Rectal smooth muscle tissue (tissue), 1 donor: ENCODE data around the gene CCDC127.

ENCODE experiments used
- H3K27ac ChIP-seq: one replicate; pipeline ENCODE4 v1.7.0; 2013; ENCODE audit warnings: low read depth, low read length, inconsistent platforms
- H3K27me3 ChIP-seq: one replicate; pipeline ENCODE4 v1.7.0; 2013; ENCODE audit warnings: low read length; ENCODE audit not compliant: control insufficient read depth, insufficient read depth
- H3K36me3 ChIP-seq: one replicate; pipeline ENCODE4 v1.7.0; 2013; ENCODE audit warnings: low read length; ENCODE audit not compliant: control insufficient read depth, insufficient read depth
- H3K4me1 ChIP-seq: one replicate; pipeline ENCODE4 v1.7.0; 2013; ENCODE audit warnings: low read length; ENCODE audit not compliant: control insufficient read depth, insufficient read depth
- H3K4me3 ChIP-seq: one replicate; pipeline ENCODE4 v1.7.0; 2013; ENCODE audit warnings: low read length
- H3K9ac ChIP-seq: one replicate; pipeline ENCODE4 v1.7.0; 2013; ENCODE audit warnings: low read length

CCDC127 gene

GRCh38 chr5:180286-180918 is 37.6 kb downstream of the CCDC127 start:
- Histone ChIP-seq H3K4me1 (no peaks in the 10 kb centered on the region), H3K9ac (no peak overlapping the region), H3K4me3 (no peak overlapping the region), H3K36me3 (no peaks in the 10 kb centered on the region), H3K27me3 (no peaks in the 10 kb centered on the region), H3K27ac (no peak overlapping the region)

- no peaks in the 10 kb centered on the region for H3K36me3 ChIP-seq
- H3K27me3 ChIP-seq = no peaks in the 10 kb centered on the region
- no peaks in the 10 kb centered on the region for H3K4me1 ChIP-seq
- H3K4me3 ChIP-seq = no peak overlapping the region
- H3K9ac ChIP-seq = no peak overlapping the region
- no peak overlapping the region for H3K27ac ChIP-seq
Measured at GRCh38 chr5:179401-179800, 38.6 kb downstream of the CCDC127 start.

GRCh38 chr5:178110-178509 is 39.8 kb downstream of the CCDC127 start:
- Histone ChIP-seq H3K4me3 (no peak overlapping the region), H3K27ac (no peak overlapping the region), H3K9ac (no peak overlapping the region), H3K27me3 (no peaks in the 10 kb centered on the region), H3K4me1 (no peaks in the 10 kb centered on the region), H3K36me3 (no peaks in the 10 kb centered on the region)

- no peaks in the 10 kb centered on the region for H3K4me1 ChIP-seq
- H3K36me3 ChIP-seq = no peaks in the 10 kb centered on the region
- H3K4me3 ChIP-seq = no peak overlapping the region
- no peak overlapping the region for H3K9ac ChIP-seq
- H3K27me3 ChIP-seq = no peaks in the 10 kb centered on the region
- no peak overlapping the region for H3K27ac ChIP-seq
Measured at GRCh38 chr5:176296-176823, 41.6 kb downstream of the CCDC127 start.

- Histone ChIP-seq H3K36me3 (no peaks in the 10 kb centered on the region), H3K27me3 (no peaks in the 10 kb centered on the region), H3K27ac (no peak overlapping the region), H3K9ac (no peak overlapping the region), H3K4me1 (no peaks in the 10 kb centered on the region), H3K4me3 (no peak overlapping the region)
Measured at GRCh38 chr5:174876-175465, 43.0 kb downstream of the CCDC127 start.

GRCh38 chr5:174291-174600 is 43.7 kb downstream of the CCDC127 start:
- no peaks in the 10 kb centered on the region for H3K4me1 ChIP-seq
- H3K27me3 ChIP-seq = no peaks in the 10 kb centered on the region
- H3K9ac ChIP-seq = no peak overlapping the region
- H3K4me3 ChIP-seq = no peak overlapping the region
- H3K27ac ChIP-seq = no peak overlapping the region
- no peaks in the 10 kb centered on the region for H3K36me3 ChIP-seq

- no peaks in the 10 kb centered on the region for H3K27me3 ChIP-seq
- H3K9ac ChIP-seq = no peak overlapping the region
- H3K36me3 ChIP-seq = no peaks in the 10 kb centered on the region
Measured at GRCh38 chr5:173392-174290, 44.3 kb downstream of the CCDC127 start.

GRCh38 chr5:172841-173251 is 45.1 kb downstream of the CCDC127 start:
- Histone ChIP-seq H3K9ac (no peak overlapping the region), H3K36me3 (no peaks in the 10 kb centered on the region), H3K27me3 (no peaks in the 10 kb centered on the region), H3K4me1 (no peaks in the 10 kb centered on the region), H3K27ac (no peak overlapping the region), H3K4me3 (no peak overlapping the region)

More at GRCh38 chr5:173392-174290, 44.3 kb downstream of the CCDC127 start:
- Histone ChIP-seq H3K4me3 (no peak overlapping the region), H3K4me1 (no peaks in the 10 kb centered on the region), H3K27ac (no peak overlapping the region)

GRCh38 chr5:172421-172820 is 45.5 kb downstream of the CCDC127 start:
- Histone ChIP-seq H3K36me3 (no peaks in the 10 kb centered on the region), H3K4me3 (no peak overlapping the region), H3K9ac (no peak overlapping the region), H3K4me1 (no peaks in the 10 kb centered on the region), H3K27me3 (no peaks in the 10 kb centered on the region), H3K27ac (no peak overlapping the region)

- no peak overlapping the region for H3K4me3 ChIP-seq
- no peak overlapping the region for H3K9ac ChIP-seq
- no peaks in the 10 kb centered on the region for H3K27me3 ChIP-seq
- H3K27ac ChIP-seq = no peak overlapping the region
- no peaks in the 10 kb centered on the region for H3K4me1 ChIP-seq
- no peaks in the 10 kb centered on the region for H3K36me3 ChIP-seq
Measured at GRCh38 chr5:171801-172331, 46.1 kb downstream of the CCDC127 start.

GRCh38 chr5:170971-171800 is 46.8 kb downstream of the CCDC127 start:
- H3K4me3 ChIP-seq = no peak overlapping the region
- no peaks in the 10 kb centered on the region for H3K36me3 ChIP-seq
- H3K27me3 ChIP-seq = no peaks in the 10 kb centered on the region
- H3K4me1 ChIP-seq = no peaks in the 10 kb centered on the region
- H3K9ac ChIP-seq = no peak overlapping the region
- no peak overlapping the region for H3K27ac ChIP-seq

- Histone ChIP-seq H3K36me3 (no peaks in the 10 kb centered on the region), H3K4me1 (no peaks in the 10 kb centered on the region), H3K4me3 (no peak overlapping the region), H3K27me3 (no peaks in the 10 kb centered on the region), H3K27ac (no peak overlapping the region), H3K9ac (no peak overlapping the region)
Measured at GRCh38 chr5:169728-170094, 48.2 kb downstream of the CCDC127 start.
